IPS-18a (cell line): Measurements from ENCODE around the gene HPS5.
"Not testable (repeated sequence)": the region's sequence is repeated elsewhere in the genome, so short reads cannot be mapped to it uniquely, and the experiment has no call there.

Experiments used
- H3K27ac ChIP-seq: one replicate; pipeline ENCODE4 v1.5.1; 2013; ENCODE audit warnings: low read length
- H3K27me3 ChIP-seq: one replicate; pipeline ENCODE4 v1.6.1; 2013; ENCODE audit warnings: mild to moderate bottlenecking, low read length; ENCODE audit not compliant: control insufficient read depth, insufficient read depth
- H3K36me3 ChIP-seq: one replicate; pipeline ENCODE4 v1.6.1; 2013; ENCODE audit warnings: low read depth, low read length; ENCODE audit not compliant: control insufficient read depth
- H3K4me1 ChIP-seq: one replicate; pipeline ENCODE4 v1.6.1; 2013; ENCODE audit warnings: low read depth, low read length; ENCODE audit not compliant: control insufficient read depth
- H3K4me3 ChIP-seq: one replicate; pipeline ENCODE4 v1.5.1; 2013; ENCODE audit warnings: low read length
- H3K9ac ChIP-seq: one replicate; pipeline ENCODE4 v1.6.1; 2013; ENCODE audit warnings: mild to moderate bottlenecking, low read length, moderate library complexity
- H3K9me3 ChIP-seq: one replicate; pipeline ENCODE4 v1.6.1; 2013; ENCODE audit warnings: low read depth, low read length; ENCODE audit not compliant: control insufficient read depth

HPS5 gene

DNA sequence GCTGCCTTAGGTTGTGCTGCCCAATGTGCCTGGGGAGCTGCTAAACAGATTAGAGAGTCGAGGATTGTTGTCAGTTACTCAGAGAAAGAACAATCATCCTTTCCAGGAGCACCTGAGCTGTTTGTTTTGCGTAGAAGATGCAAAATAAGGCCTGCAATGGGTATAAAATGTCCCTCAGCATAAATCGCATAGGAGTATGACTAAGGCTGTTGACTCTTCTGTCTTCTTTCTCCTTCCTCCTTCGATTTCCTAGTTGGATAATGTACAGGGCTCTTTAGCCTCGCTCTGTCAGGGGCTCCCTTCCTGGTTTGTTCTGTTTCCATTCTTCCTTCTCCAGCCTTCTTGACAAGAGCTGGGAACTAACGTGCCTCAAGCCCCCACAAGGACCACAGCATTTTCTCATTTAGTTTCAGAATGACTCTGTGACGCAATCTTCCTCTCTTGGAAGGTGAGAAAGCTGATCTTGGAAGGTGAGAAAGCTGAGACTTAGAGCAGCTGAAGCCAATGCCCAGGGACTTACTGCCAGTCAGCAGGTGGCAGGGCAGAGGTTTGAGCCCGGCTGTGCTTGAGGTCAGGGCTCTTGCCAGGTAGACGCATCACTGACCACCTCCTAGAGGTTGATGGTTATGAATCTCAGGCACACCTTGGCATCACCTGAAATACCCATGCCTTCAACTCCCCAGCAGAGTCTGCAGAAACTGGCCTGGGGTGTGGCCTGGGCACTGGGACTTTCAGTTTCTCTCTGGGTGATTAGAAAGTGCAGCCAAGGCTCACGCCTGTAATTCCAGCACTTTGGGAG lies 54.4 kb downstream of the HPS5 start:
- H3K4me1 ChIP-seq, H3K27ac ChIP-seq, H3K4me3 ChIP-seq: not testable (repeated sequence)

DNA sequence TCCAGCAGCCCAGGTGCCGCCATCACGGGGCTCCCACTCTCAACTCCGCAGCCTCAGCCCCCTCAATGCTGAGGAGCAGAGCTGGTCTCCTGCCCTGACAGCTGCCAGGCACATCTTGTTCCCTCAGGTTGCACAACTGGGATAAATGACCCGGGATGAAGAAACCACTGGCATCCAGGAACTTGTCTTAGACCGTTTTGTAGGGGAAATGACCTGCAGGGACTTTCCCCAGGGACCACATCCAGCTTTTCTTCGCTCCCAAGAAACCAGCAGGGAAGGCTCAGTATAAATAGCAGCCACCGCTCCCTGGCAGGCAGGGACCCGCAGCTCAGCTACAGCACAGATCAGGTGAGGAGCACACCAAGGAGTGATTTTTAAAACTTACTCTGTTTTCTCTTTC lies 56.0 kb downstream of the HPS5 start, which contains the start of gene SAA1:
TSS of gene SAA1 (plus strand) at position 316 of the 400 bp plus-strand sequence. CDS start 624 bp downstream, outside the sequence.
- H3K9ac ChIP-seq = no peak within 1 kb of the TSS
- no peaks in the 10 kb centered on the region for H3K9me3 ChIP-seq
- no peaks in the 10 kb centered on the region for H3K36me3 ChIP-seq
- H3K4me3 ChIP-seq = no peak within 1 kb of the TSS
- H3K27me3 ChIP-seq = no peaks in the 10 kb centered on the region
- H3K4me1 ChIP-seq = no peaks in the 10 kb centered on the region
- H3K27ac ChIP-seq = no peak within 1 kb of the TSS

More for the DNA sequence above, 54.4 kb downstream of the HPS5 start:
- not testable (repeated sequence) for H3K9me3 ChIP-seq, H3K27me3 ChIP-seq, H3K36me3 ChIP-seq, H3K9ac ChIP-seq

DNA sequence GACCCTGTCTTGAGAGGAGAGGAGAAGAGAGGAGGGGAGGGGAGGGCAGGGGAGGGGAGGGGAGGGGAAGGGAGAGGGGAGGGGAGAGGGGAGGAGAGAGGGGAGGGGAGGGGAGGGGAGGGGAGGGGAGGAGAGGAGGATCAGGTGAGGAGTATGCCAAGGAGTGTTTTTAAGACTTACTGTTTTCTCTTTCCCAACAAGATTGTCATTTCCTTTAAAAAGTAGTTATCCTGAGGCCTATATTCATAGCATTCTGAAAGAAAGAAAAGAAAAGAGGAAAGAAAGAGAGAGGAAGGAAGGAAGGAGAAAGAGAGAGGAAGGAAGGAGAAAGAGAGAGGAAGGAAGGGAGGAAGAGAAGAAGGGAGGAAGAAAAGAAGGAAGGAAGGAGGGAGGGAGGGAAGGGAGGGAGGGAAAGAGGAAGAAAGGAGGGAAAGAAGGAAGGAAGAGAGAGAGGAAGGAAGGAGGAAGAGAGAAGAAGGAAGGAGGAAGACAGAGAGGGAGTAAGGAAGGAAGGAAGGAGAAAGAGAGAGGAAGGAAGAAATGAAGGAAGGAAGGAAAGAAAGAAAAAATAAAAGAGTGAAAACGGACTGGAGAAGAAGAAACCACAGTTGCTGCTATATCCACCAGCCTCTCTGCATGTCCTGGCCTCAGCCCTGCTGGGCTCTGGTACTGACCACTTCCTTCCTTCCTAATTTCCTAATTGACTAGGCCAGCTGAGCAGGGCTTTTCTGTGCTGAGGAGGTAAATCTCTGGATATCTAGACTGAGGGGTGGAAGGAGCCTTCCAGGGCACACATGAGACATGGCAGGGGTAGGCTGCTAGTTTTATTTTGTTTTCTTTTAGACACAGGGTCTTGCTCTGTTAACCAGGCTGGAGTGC lies 57.0 kb downstream of the HPS5 start:
- no peaks in the 10 kb centered on the region for H3K4me1 ChIP-seq
- no peaks in the 10 kb centered on the region for H3K9me3 ChIP-seq
- H3K4me3 ChIP-seq = no peak overlapping the region
- no peak overlapping the region for H3K9ac ChIP-seq
- H3K36me3 ChIP-seq = no peaks in the 10 kb centered on the region
- H3K27me3 ChIP-seq = no peaks in the 10 kb centered on the region
- H3K27ac ChIP-seq = no peak overlapping the region

DNA sequence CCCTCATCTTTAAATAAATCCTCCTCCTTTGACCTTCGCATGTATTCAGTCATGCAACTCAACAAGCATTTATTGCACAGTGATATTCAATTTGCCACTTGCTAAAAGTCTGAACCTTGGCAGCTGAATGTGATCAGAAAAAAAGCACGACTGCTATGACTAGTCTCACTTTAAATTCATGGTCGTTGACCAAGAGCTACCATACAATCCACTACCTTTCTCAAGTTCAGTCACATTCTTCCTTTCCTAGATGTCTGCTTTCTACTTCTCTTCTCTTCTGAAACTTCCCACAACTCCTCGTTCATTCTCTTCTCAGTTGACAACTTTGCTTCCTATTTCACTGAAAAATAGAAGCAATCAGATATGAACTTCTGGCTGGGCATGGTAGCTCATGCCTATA lies 57.9 kb downstream of the HPS5 start:
- no peaks in the 10 kb centered on the region for H3K4me1 ChIP-seq
- H3K4me3 ChIP-seq = no peak overlapping the region
- no peak overlapping the region for H3K9ac ChIP-seq
- no peaks in the 10 kb centered on the region for H3K36me3 ChIP-seq
- H3K27ac ChIP-seq = no peak overlapping the region
- no peaks in the 10 kb centered on the region for H3K9me3 ChIP-seq
- no peaks in the 10 kb centered on the region for H3K27me3 ChIP-seq

DNA sequence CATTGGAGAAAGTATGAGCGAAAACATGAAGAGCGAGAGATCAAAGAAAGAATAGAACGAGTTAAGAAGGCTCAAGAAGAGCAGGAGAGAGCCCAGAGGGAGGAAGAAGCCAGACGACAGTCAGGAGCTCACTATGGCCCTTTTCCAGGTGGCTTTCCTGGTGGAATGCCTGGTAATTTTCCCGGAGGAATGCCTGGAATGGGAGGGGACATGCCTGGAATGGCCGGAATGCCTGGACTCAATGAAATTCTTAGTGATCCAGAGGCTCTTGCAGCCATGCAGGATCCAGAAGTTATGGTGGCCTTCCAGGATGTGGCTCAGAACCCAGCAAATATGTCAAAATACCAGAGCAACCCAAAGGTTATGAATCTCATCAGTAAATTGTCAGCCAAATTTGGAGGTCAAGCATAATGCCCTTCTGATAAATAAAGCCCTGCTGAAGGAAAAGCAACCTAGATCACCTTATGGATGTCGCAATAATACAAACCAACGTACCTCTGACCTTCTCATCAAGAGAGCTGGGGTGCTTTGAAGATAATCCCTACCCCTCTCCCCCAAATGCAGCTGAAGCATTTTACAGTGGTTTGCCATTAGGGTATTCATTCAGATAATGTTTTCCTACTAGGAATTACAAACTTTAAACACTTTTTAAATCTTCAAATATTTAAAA lies 59.1 kb downstream of the HPS5 start:
- H3K9me3 ChIP-seq, H3K27me3 ChIP-seq, H3K4me3 ChIP-seq, H3K27ac ChIP-seq, H3K9ac ChIP-seq, H3K4me1 ChIP-seq, H3K36me3 ChIP-seq: not testable (repeated sequence)

DNA sequence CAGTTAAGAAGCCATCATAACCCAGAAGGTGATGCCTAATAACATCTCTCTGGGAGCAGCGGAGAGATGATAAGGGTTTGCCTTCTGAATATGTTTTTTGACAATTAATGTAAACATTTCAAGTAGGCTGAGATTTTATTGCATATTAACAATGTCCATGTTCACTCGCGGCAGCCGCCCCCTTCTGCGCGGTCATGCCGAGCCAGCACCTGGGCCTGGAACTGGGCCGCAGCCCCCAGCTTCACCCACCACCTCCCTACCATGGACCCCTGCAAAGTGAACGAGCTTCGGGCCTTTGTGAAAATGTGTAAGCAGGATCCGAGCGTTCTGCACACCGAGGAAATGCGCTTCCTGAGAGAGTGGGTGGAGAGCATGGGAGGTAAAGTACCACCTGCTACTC lies 60.2 kb downstream of the HPS5 start:
- no peaks in the 10 kb centered on the region for H3K4me1 ChIP-seq
- H3K9ac ChIP-seq = no peak overlapping the region
- H3K9me3 ChIP-seq = no peaks in the 10 kb centered on the region
- H3K27me3 ChIP-seq = no peaks in the 10 kb centered on the region
- no peaks in the 10 kb centered on the region for H3K36me3 ChIP-seq
- H3K4me3 ChIP-seq = no peak overlapping the region
- H3K27ac ChIP-seq = no peak overlapping the region

DNA sequence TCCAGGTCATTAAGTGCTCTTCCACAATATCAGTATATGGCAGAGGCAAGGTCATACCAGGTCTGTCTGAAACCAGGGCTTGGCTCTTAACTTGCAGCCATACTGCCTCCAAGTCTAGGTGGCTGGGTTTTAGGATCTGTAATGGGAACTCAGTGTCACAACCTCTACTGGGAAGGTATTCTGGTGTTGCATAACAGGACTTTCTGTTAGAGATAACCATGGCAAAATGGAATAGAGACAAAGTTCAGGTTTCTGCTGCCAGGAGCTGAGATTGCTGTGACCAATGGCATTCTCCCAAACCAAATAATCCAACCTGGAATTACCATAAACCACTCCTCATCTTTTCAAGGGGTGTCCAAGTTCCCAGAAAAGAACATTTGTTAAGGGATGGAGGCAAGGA lies 62.7 kb downstream of the HPS5 start:
- H3K36me3 ChIP-seq = no peaks in the 10 kb centered on the region
- no peak overlapping the region for H3K9ac ChIP-seq
- no peaks in the 10 kb centered on the region for H3K9me3 ChIP-seq
- H3K27me3 ChIP-seq = no peaks in the 10 kb centered on the region
- H3K4me3 ChIP-seq = no peak overlapping the region
- no peaks in the 10 kb centered on the region for H3K4me1 ChIP-seq
- no peak overlapping the region for H3K27ac ChIP-seq

DNA sequence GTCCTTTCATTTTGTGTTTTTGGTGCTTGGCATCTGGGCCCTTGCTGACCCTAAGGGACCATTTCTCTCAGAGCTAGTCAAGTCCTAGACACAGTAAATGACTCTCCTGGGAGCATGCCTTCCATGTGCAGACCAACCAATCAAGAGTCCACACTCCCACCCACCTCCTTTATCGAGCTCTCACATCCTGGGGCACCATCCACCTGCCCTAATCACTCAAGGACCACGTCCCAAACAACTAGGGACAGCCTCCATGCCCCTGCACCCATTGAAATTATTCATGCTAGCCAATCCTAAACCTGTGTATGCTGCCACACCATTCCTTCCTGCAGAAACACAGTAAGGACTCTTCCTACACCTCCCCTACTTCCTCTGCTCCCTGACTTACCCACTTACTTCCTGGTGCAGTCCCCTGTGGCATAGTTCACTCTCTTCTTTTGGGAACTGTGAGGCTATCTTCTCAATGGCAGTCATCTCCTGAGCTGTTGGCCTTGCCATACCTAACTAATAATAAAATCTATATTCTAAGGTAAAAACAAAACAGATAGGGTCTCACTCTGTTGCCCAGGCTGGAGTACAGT lies 67.1 kb downstream of the HPS5 start:
- Histone ChIP-seq H3K9ac (no peak overlapping the region), H3K4me1 (no peaks in the 10 kb centered on the region), H3K4me3 (no peak overlapping the region), H3K27me3 (no peaks in the 10 kb centered on the region), H3K27ac (no peak overlapping the region), H3K36me3 (no peaks in the 10 kb centered on the region), H3K9me3 (no peaks in the 10 kb centered on the region)

DNA sequence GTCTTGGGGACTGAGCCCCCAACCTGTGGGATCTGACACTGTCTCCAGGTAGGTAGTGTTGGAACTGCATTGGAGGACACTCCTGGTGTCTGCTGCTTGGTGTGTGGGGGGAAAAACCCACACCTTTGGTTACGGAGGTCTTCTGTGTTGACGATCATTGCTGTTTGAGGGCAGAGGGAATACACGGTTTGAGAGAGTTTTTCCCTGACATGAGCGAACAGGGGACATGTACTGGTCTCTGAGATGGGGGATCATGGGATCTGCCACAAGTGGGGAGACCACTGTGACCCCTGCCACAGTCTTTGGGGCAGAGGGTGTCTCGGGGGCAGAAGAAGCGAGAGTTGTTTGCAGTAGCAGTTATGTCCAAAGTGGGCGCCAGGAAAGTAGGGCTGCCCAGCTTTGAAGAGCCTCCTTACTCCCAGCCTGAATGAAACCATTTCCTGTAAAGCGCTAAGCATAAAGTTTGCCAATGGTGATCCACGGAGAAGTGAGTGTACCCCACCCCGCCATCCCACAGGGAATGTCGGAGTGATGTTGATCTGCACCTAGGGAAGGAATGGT lies 68.1 kb downstream of the HPS5 start:
- no peaks in the 10 kb centered on the region for H3K27me3 ChIP-seq
- H3K9ac ChIP-seq = no peak overlapping the region
- no peaks in the 10 kb centered on the region for H3K9me3 ChIP-seq
- no peaks in the 10 kb centered on the region for H3K4me1 ChIP-seq
- H3K27ac ChIP-seq = no peak overlapping the region
- no peak overlapping the region for H3K4me3 ChIP-seq
- no peaks in the 10 kb centered on the region for H3K36me3 ChIP-seq

DNA sequence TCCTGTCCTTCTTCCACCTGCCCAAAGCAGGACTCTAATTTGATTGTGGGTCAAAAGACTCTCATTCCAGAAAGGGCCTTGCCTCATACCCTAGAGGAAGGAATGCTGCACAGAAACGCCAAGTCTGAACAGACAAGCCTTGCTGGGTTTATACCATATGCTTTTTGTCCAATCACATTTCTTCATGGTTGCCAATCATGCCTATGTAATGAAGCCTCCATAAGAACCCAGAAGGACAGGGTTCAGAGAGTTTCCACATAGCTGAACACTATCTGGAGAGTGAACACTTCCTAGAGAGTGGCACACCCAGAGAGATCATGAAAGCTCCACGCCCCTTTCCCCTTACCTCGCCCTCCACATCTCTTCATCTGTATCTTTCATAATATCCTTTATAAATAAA lies 68.7 kb downstream of the HPS5 start:
- H3K27me3 ChIP-seq = no peaks in the 10 kb centered on the region
- no peaks in the 10 kb centered on the region for H3K36me3 ChIP-seq
- no peak overlapping the region for H3K4me3 ChIP-seq
- H3K9me3 ChIP-seq = no peaks in the 10 kb centered on the region
- H3K4me1 ChIP-seq = no peaks in the 10 kb centered on the region
- no peak overlapping the region for H3K27ac ChIP-seq
- H3K9ac ChIP-seq = no peak overlapping the region

DNA sequence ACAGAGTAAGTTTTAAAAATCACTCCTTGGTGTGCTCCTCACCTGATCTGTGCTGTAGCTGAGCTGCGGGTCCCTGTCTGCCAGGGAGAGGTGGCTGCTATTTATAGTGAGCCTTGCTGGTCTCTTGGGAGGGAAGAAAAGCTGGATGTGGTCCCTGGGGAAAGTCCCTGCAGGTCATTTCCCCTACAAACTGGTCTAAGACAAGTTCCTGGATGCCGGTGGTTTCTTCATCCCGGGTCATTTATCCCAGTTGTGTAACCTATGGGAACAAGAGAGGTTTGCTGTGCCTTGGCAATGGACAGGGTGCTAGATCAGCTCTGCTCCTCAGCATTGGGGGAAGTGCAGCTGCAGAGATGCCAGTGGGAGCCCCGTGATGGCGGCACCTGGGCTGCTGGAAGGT lies 73.4 kb downstream of the HPS5 start, which contains the start of gene SAA2:
TSS of gene SAA2 (minus strand) at position 108 of the 400 bp plus-strand sequence. CDS start 657 bp downstream, outside the sequence.
- Histone ChIP-seq H3K9ac (no peak within 1 kb of the TSS), H3K4me1 (no peaks in the 10 kb centered on the region), H3K27me3 (no peaks in the 10 kb centered on the region), H3K27ac (no peak within 1 kb of the TSS), H3K4me3 (no peak within 1 kb of the TSS), H3K9me3 (no peaks in the 10 kb centered on the region), H3K36me3 (no peaks in the 10 kb centered on the region)
